ENCODE data around the gene TAP1. TPM values are rescaled to one million over a fixed set of nuclear protein-coding genes. Genes with fewer than 3 reads are reported as not detected.

The TAP1 gene
- total RNA-seq, 1 experiment from 2014 or later = 13.6 TPM

- ATAC-seq = no peak
- CTCF ChIA-PET = interaction anchor here (1.6 kb wide), 1 partner anchor 33 kb away, joined by 5 read pairs; no protein-coding TSS in a partner anchor
- no peaks in the 10 kb centered on the region for H3K9me3 Mint-ChIP-seq
- no peak overlapping the region for H3K27ac Mint-ChIP-seq
- POLR2A ChIA-PET = no interaction called here
- H3K4me3 Mint-ChIP-seq = no peak overlapping the region
- peaks cover 25% of the 10 kb centered on the region for H3K27me3 Mint-ChIP-seq (ENCODE audit: low read depth)
- peaks cover 2% of the 10 kb centered on the region; the same call in 1 of the 2 replicates for H3K36me3 Mint-ChIP-seq
- peaks cover 11% of the 10 kb centered on the region for H3K4me1 Mint-ChIP-seq
- no peak for DNase-seq (ENCODE audit: low spot score)
- TF ChIP-seq RELA (CRISPR knock-in tag; IDR thresholded peaks at IDR 0.05; ENCODE audit: borderline replicate concordance) (no peak), NR3C1 (CRISPR knock-in tag; conservative IDR thresholded peaks at IDR 0.05; ENCODE audit: low read depth) (no peak), PRDM15 (CRISPR knock-in tag; IDR thresholded peaks at IDR 0.05) (no peak), TP53 (CRISPR knock-in tag; IDR thresholded peaks at IDR 0.05) (no peak), SMAD4 (CRISPR knock-in tag; IDR thresholded peaks at IDR 0.05) (no peak), GRHL2 (CRISPR knock-in tag; IDR thresholded peaks at IDR 0.05; ENCODE audit: insufficient replicate concordance, severe bottlenecking) (no peak), ATF6 (CRISPR knock-in tag; IDR thresholded peaks at IDR 0.05) (no peak), CREB1 (CRISPR knock-in tag; IDR thresholded peaks at IDR 0.05) (no peak), MYBL2 (CRISPR knock-in tag; IDR thresholded peaks at IDR 0.05) (no peak), USF1 (CRISPR knock-in tag; IDR thresholded peaks at IDR 0.05) (no peak), ZNF219 (CRISPR knock-in tag; IDR thresholded peaks at IDR 0.05; ENCODE audit: borderline replicate concordance) (no peak)
Observed at GRCh38 chr6:32835167-32835893, 18.2 kb downstream of the TAP1 start.

GRCh38 chr6:32833664-32834063 lies 19.8 kb downstream of the TAP1 start:
- H3K4me3 Mint-ChIP-seq = no peak overlapping the region
- H3K27me3 Mint-ChIP-seq (ENCODE audit: low read depth) = peaks cover 11% of the 10 kb centered on the region
- no peak overlapping the region for H3K27ac Mint-ChIP-seq
- H3K36me3 Mint-ChIP-seq = peaks cover 7% of the 10 kb centered on the region; the same call in 1 of the 2 replicates
- TF ChIP-seq ZNF671 (CRISPR knock-in tag; IDR thresholded peaks at IDR 0.05) = no peak
- no peak for TF ChIP-seq JAZF1 (CRISPR knock-in tag; IDR thresholded peaks at IDR 0.05)
- TF ChIP-seq ZNF425 (CRISPR knock-in tag; conservative IDR thresholded peaks at IDR 0.05) = no peak
- TF ChIP-seq NFE2L1 (CRISPR knock-in tag; IDR thresholded peaks at IDR 0.05) = no peak
- TF ChIP-seq ZSCAN18 (CRISPR knock-in tag; IDR thresholded peaks at IDR 0.05) = no peak
- TF ChIP-seq FOXK1 (CRISPR knock-in tag; IDR thresholded peaks at IDR 0.05) = no peak
- no peak for TF ChIP-seq ZNF396 (CRISPR knock-in tag; IDR thresholded peaks at IDR 0.05; ENCODE audit: borderline replicate concordance)
- no peak for TF ChIP-seq FOXP4 (CRISPR knock-in tag; IDR thresholded peaks at IDR 0.05)
- ATAC-seq = no peak
- H3K4me1 Mint-ChIP-seq = peaks cover 11% of the 10 kb centered on the region
- ChIA-PET CTCF (no interaction called here), POLR2A (no interaction called here)
- no peaks in the 10 kb centered on the region for H3K9me3 Mint-ChIP-seq
- DNase-seq (ENCODE audit: low spot score) = no peak
